IMR-90 (cell line): ENCODE measurements around the gene NPHP4. TPM values are rescaled to one million over a fixed set of nuclear protein-coding genes. Genes with fewer than 3 reads are reported as not detected.

Experiments used
- ATAC-seq: fragments of 200-7000 bp; cut with Tn5 transposase; 2 replicates; pipeline ENCODE4 v1.9.1; 2020; ENCODE audit warnings: low read depth, mild to moderate bottlenecking, moderate library complexity
- Bru-seq: library from RNA; stranded (reverse); fragments of 400-500 nt; gene quantifications from one replicate; lab custom pipeline; 2021; lab: Mats Ljungman, UMichigan
- BruChase-seq, 2 experiments: library from RNA; stranded (reverse); fragments of 400-500 nt; gene quantifications; one replicate each; lab custom pipeline; 2021; lab: Mats Ljungman, UMichigan
- BruUV-seq: library from RNA; stranded (reverse); fragments of 400-500 nt; replicated peaks from 2 replicates; lab custom pipeline; 2021; lab: Mats Ljungman, UMichigan
- CTCF ChIA-PET: fragments of 300-600 bp; formaldehyde crosslinking; extraction: SDS; loops from one replicate; lab custom pipeline; 2021; ENCODE audit warnings: antibody characterized with exemption; lab: Yijun Ruan, JAX
- POLR2A ChIA-PET: fragments of 300-600 bp; sonication (Branson Sonifier 250); formaldehyde crosslinking; loops from one replicate; lab custom pipeline; 2022; ENCODE audit warnings: antibody characterized with exemption; ENCODE audit not compliant: unreplicated experiment; lab: Charles Lee
- DNase-seq: peaks from one replicate; pipeline ENCODE4 v3.0.0; 2013
- H2AFZ ChIP-seq: replicated peaks from 2 replicates; pipeline ENCODE3; 2013; ENCODE audit warnings: low read length, mild to moderate bottlenecking; ENCODE audit not compliant: poor library complexity
- H2AK5ac ChIP-seq: 2 replicates; pipeline ENCODE4 v1.6.1; 2013; ENCODE audit warnings: low read depth, low read length, inconsistent platforms
- H2AK9ac ChIP-seq: replicated peaks from 2 replicates; pipeline ENCODE3; 2013; ENCODE audit warnings: mild to moderate bottlenecking, low read depth, low read length, moderate library complexity; ENCODE audit not compliant: poor library complexity
- H2BK120ac ChIP-seq: 2 replicates; pipeline ENCODE4 v1.6.1; 2013; ENCODE audit warnings: low read depth, low read length, inconsistent platforms
- H2BK15ac ChIP-seq: 3 replicates; pipeline ENCODE4 v1.6.1; 2013; ENCODE audit warnings: low read depth, low read length, inconsistent platforms
- H2BK20ac ChIP-seq: 2 replicates; pipeline ENCODE4 v1.6.1; 2013; ENCODE audit warnings: low read depth, mild to moderate bottlenecking, inconsistent platforms, low read length, moderate library complexity
- H2BK5ac ChIP-seq: 2 replicates; pipeline ENCODE4 v1.6.1; 2013; ENCODE audit warnings: mild to moderate bottlenecking, low read depth, low read length, inconsistent platforms; ENCODE audit not compliant: poor library complexity, severe bottlenecking
- H3K14ac ChIP-seq: replicated peaks from 2 replicates; pipeline ENCODE4 v1.6.1; 2013; ENCODE audit warnings: low read depth, low read length, inconsistent platforms
- H3K18ac ChIP-seq: 2 replicates; pipeline ENCODE4 v1.6.1; 2013; ENCODE audit warnings: low read depth, low read length, control low read depth
- H3K23ac ChIP-seq: 2 replicates; pipeline ENCODE4 v1.6.1; 2013; ENCODE audit warnings: low read depth, low read length, inconsistent platforms
- H3K27ac ChIP-seq: 2 replicates; pipeline ENCODE4 v1.5.1; 2013; ENCODE audit warnings: mild to moderate bottlenecking, control low read depth, low read length; ENCODE audit not compliant: insufficient read depth
- H3K27me3 ChIP-seq: 2 replicates; pipeline ENCODE4 v1.6.1; 2013; ENCODE audit warnings: low read length; ENCODE audit not compliant: control insufficient read depth, insufficient read depth
- H3K36me3 ChIP-seq: 2 replicates; pipeline ENCODE4 v1.6.1; 2013; ENCODE audit warnings: low read length, mixed read lengths; ENCODE audit not compliant: control insufficient read depth, insufficient read depth
- H3K4ac ChIP-seq: 2 replicates; pipeline ENCODE4 v1.6.1; 2013; ENCODE audit warnings: low read depth, low read length, inconsistent platforms
- H3K4me1 ChIP-seq: 2 replicates; pipeline ENCODE4 v1.6.1; 2013; ENCODE audit warnings: low read length, mixed read lengths; ENCODE audit not compliant: control insufficient read depth, insufficient read depth
- H3K4me2 ChIP-seq: 2 replicates; pipeline ENCODE4 v1.6.1; 2013; ENCODE audit warnings: low read depth, mild to moderate bottlenecking, control low read depth, low read length, moderate library complexity
- H3K4me3 ChIP-seq: 2 replicates; pipeline ENCODE4 v1.5.1; 2013; ENCODE audit warnings: low read depth, mild to moderate bottlenecking, control low read depth, low read length, moderate library complexity; ENCODE audit not compliant: insufficient read depth
- H3K56ac ChIP-seq: 2 replicates; pipeline ENCODE4 v1.6.1; 2013; ENCODE audit warnings: low read length, inconsistent platforms; ENCODE audit not compliant: insufficient read depth; ENCODE audit errors: extremely low read depth
- H3K79me1 ChIP-seq, 2 experiments: 2 replicates each; pipeline ENCODE4 v1.6.1; 2013; ENCODE audit warnings: low read length in 2 of 2, inconsistent platforms in 1 of 2, low read depth in 1 of 2
- H3K9ac ChIP-seq: 2 replicates; pipeline ENCODE4 v1.6.1; 2013; ENCODE audit warnings: low read depth, low read length, control low read depth
- H3K9me1 ChIP-seq: 2 replicates; pipeline ENCODE4 v1.6.1; 2013; ENCODE audit warnings: low read length, inconsistent platforms; ENCODE audit not compliant: insufficient read depth
- H3K9me3 ChIP-seq: 2 replicates; pipeline ENCODE4 v1.6.1; 2013; ENCODE audit warnings: low read length; ENCODE audit not compliant: control insufficient read depth, insufficient read depth
- H4K20me1 ChIP-seq: 2 replicates; pipeline ENCODE4 v1.6.1; 2013; ENCODE audit warnings: low read length, inconsistent platforms; ENCODE audit not compliant: insufficient read depth
- H4K5ac ChIP-seq: 2 replicates; pipeline ENCODE4 v1.6.1; 2013; ENCODE audit warnings: mild to moderate bottlenecking, low read depth, low read length, control low read depth
- H4K8ac ChIP-seq, 2 experiments: 2 replicates each; pipeline ENCODE4 v1.6.1; 2013; ENCODE audit warnings: low read depth in 2 of 2, low read length in 2 of 2, control low read depth in 1 of 2, inconsistent platforms in 1 of 2
- H4K91ac ChIP-seq: 2 replicates; pipeline ENCODE4 v1.6.1; 2013; ENCODE audit warnings: low read depth, low read length, inconsistent platforms; ENCODE audit not compliant: insufficient read depth
- BHLHE40 ChIP-seq: fragments of 150-350 bp; IDR thresholded peaks from 2 replicates; pipeline ENCODE4 v1.6.1; 2016; ENCODE audit warnings: mild to moderate bottlenecking, low read depth, low read length
- CHD1 ChIP-seq: IDR thresholded peaks from 2 replicates; pipeline ENCODE4 v1.6.1; 2012; ENCODE audit warnings: low read depth, low read length, improper control_type of control experiment
- ELK1 ChIP-seq: fragments of 150-350 bp; IDR thresholded peaks from 2 replicates; pipeline ENCODE4 v1.6.1; 2016; ENCODE audit warnings: low read depth, mild to moderate bottlenecking, low read length, moderate library complexity, borderline replicate concordance
- FOS ChIP-seq: fragments of 150-350 bp; IDR thresholded peaks from 2 replicates; pipeline ENCODE4 v1.6.1; 2016; ENCODE audit warnings: low read depth, low read length
- MXI1 ChIP-seq: IDR thresholded peaks from 2 replicates; pipeline ENCODE4 v1.6.1; 2012; ENCODE audit warnings: low read depth, mild to moderate bottlenecking, low read length, moderate library complexity, borderline replicate concordance
- POLR2A ChIP-seq: IDR thresholded peaks from 2 replicates; pipeline ENCODE4 v1.6.1; 2012; ENCODE audit warnings: mild to moderate bottlenecking, low read depth, low read length
- RAD21 ChIP-seq: IDR thresholded peaks from 2 replicates; pipeline ENCODE4 v1.6.1; 2012; ENCODE audit warnings: low read length, improper control_type of control experiment
- RFX5 ChIP-seq: IDR thresholded peaks from 2 replicates; pipeline ENCODE4 v1.8.0; 2012; ENCODE audit warnings: low read depth, mild to moderate bottlenecking, low read length, moderate library complexity
- WGBS, 2 experiments: methylation state at CpG; one replicate each; pipeline versions ENCODE4 v1.1.5 to v1.1.7; 2013; ENCODE audit warnings: missing lambda C conversion rate in 2 of 2; ENCODE audit not compliant: insufficient read length in 1 of 2; ENCODE audit errors: extremely low coverage in 2 of 2; 5-methylcytosine and 5-hydroxymethylcytosine counted together
- dilution Hi-C: fragments of 300-500 bp; cut with HindIII; formaldehyde crosslinking; loops from one replicate; pipeline ENCODE4 v1.14.3; 2018; ENCODE audit warnings: low sequenced_read_pairs; ENCODE audit not compliant: unreplicated experiment
- in situ Hi-C: fragments of 300-500 bp; cut with MboI; formaldehyde crosslinking; loops from 3 replicates; pipeline ENCODE4 v1.14.3; 2019; ENCODE audit warnings: low sequenced_read_pairs, inconsistent platforms, mixed read lengths
- intact Hi-C: fragments of 100-400 bp; cut with micrococcal nuclease; formaldehyde crosslinking; loops from 2 replicates; pipeline ENCODE4 v1.10.0; 2022
- long read RNA-seq: library from polyadenylated mRNA; unstranded; transcript quantifications from one replicate; pipeline ENCODE4 v2.0.0, GENCODE V29; 2021; ENCODE audit not compliant: unreplicated experiment
- polyA plus RNA-seq, 3 experiments: library from polyadenylated mRNA; depleted of rRNA; stranded (reverse); fragments of >200 nt; gene quantifications; 2 replicates each; pipeline ENCODE4 v1.2.3, GENCODE V29; 2012; ENCODE audit warnings: low replicate concordance in 1 of 3
- total RNA-seq: library from RNA; depleted of rRNA; stranded (reverse); fragments of >200 nt; gene quantifications from 2 replicates; pipeline ENCODE4 v1.2.3, GENCODE V29; 2012; rRNA removed
- TF ChIP-seq, protein P1 (sequence below): fragments of 150-350 bp; IDR thresholded peaks from 2 replicates; pipeline ENCODE4 v1.6.1; 2017; ENCODE audit warnings: mild to moderate bottlenecking, antibody characterized with exemption, low read length, low read depth
- TF ChIP-seq, protein P2 (sequence below): conservative IDR thresholded peaks from 2 replicates; pipeline ENCODE4 v1.5.1; 2012; ENCODE audit warnings: mild to moderate bottlenecking, low read depth, low read length, improper control_type of control experiment

NPHP4 gene
- 1.4 and 2.0 TPM in 2 replicates for total RNA-seq
- 5.5 and 5.8 TPM in 2 replicates for polyA plus RNA-seq (2012; rRNA removed)
- polyA plus RNA-seq (2012; cell fraction: cytosol; rRNA removed) = 2.2 and 4.1 TPM in 2 replicates
- polyA plus RNA-seq (2012; cell fraction: nucleus; rRNA removed; ENCODE audit: low replicate concordance) = 20.1 and 40.5 TPM in 2 replicates
- Bru-seq, nascent RNA = percentile 54 among the genes with signal in this experiment
- percentile 49 among the genes with signal in this experiment for BruChase-seq, experiment 1, labeled RNA remaining after a 6-hour chase
- percentile 58 among the genes with signal in this experiment for BruChase-seq, experiment 2, labeled RNA remaining after a 2-hour chase
- long read RNA-seq, partial matches to known transcripts = 3 of 9 reads
- long read RNA-seq, other reads (novel, unspliced or antisense) = 6 of 9 reads

DNA sequence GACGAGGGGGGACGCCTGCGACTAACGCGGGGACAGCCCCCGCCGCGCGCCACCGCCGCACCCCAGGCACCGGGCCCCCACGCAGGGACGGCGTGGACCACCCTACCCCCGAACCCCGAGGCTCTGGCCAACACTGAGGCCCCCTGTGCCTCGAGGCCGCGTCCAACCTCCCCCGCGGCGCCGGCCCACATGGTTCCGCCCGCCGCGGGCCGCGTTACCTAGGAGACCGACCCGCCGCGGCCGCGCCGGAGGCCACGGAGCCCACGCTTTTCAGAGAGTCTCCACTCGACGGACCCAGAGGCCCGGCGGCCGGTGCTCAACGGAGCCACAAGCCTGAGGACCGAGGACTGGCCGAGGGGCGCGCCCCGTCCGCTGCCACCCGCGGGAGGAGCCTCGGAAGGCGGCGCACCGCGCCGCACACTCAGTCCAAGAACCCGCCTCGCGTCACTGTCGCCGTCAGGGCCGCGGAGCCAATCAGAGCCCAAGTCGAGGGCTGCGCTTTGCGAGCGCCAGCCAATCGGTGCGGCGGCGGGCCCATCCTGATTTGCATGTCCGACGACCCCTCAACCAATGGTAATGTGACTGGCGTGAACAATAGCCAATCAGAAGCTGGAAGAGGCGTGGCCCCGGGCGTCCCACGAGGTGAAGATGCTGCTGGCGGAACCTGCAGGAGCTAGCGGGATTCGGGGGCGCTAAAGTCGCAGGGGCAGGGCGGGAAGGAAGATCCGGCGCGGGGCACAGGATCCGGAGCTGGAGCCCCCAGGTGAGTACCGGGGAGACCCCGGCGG is at the start of gene NPHP4:
NPHP4 (minus strand) TSS at position 400 of the 788 bp plus-strand sequence. CDS start 6,136 bp downstream, outside the sequence.
- 0 out of 2 replicates have a peak within 1 kb of the TSS, but pooled peaks have one; percentile 7 for H3K14ac ChIP-seq
- ATAC-seq (peak; percentile 94), DNase-seq (peak; percentile 100)
- ChIA-PET POLR2A (no interaction called here), CTCF (interaction anchor here (0.6 to 1.1 kb wide), 3 partner anchors 11 to 98 kb away, joined by 3 read pairs; no protein-coding TSS in a partner anchor)
- H2AK5ac ChIP-seq = 0 out of 2 replicates have a peak within 1 kb of the TSS, but pooled peaks have one; percentile 39
- H2BK20ac ChIP-seq = no peak within 1 kb of the TSS
- H3K4me3 ChIP-seq = peak within 1 kb of the TSS; percentile 95
- peak within 1 kb of the TSS; percentile 84; the same call in 1 of the 2 replicates for H2BK120ac ChIP-seq
- no peaks in the 10 kb centered on the region for H4K20me1 ChIP-seq
- in situ Hi-C loops (no loop called here), intact Hi-C loops (no loop called here), dilution Hi-C loops (no loop called here)
- H3K27ac ChIP-seq = peak within 1 kb of the TSS; percentile 93
- no peaks in the 10 kb centered on the region for H3K9me1 ChIP-seq
- H3K23ac ChIP-seq = peak within 1 kb of the TSS; percentile 58; the same call in 1 of the 2 replicates
- peak within 1 kb of the TSS; percentile 96 for H3K4me2 ChIP-seq
- peaks cover 10% of the 10 kb centered on the region for H3K4me1 ChIP-seq
- H2BK15ac ChIP-seq = no peak within 1 kb of the TSS; the same call in 2 of the 3 replicates
- peak within 1 kb of the TSS; percentile 98 for H2AK9ac ChIP-seq
- H4K8ac ChIP-seq = peak within 1 kb of the TSS; percentile 20 to 61; a peak in 2 of 4 replicates
- H2BK5ac ChIP-seq = peak within 1 kb of the TSS; percentile 98
- peak within 1 kb of the TSS; percentile 66; the same call in 1 of the 2 replicates for H4K91ac ChIP-seq
- no TSS peak for BruUV-seq
- peak within 1 kb of the TSS; percentile 76 for H3K9ac ChIP-seq
- peak within 1 kb of the TSS; percentile 77 for H3K4ac ChIP-seq
- H4K5ac ChIP-seq = peak within 1 kb of the TSS; percentile 3; the same call in 1 of the 2 replicates
- no peak within 1 kb of the TSS for H3K56ac ChIP-seq
- no peaks in the 10 kb centered on the region for H3K36me3 ChIP-seq
- H3K27me3 ChIP-seq = no peaks in the 10 kb centered on the region
- no peak within 1 kb of the TSS for H3K18ac ChIP-seq
- TF ChIP-seq BHLHE40 (peak; percentile 93), RFX5 (0 out of 2 replicates have a peak, but pooled peaks have one; percentile 34), RAD21 (no peak), ELK1 (no peak), FOS (peak; percentile 80), CHD1 (peak; percentile 96; the same call in 1 of the 2 replicates), MXI1 (peak; percentile 83; the same call in 1 of the 2 replicates), POLR2A (peak; percentile 93)
- TF ChIP-seq, protein P1, sequence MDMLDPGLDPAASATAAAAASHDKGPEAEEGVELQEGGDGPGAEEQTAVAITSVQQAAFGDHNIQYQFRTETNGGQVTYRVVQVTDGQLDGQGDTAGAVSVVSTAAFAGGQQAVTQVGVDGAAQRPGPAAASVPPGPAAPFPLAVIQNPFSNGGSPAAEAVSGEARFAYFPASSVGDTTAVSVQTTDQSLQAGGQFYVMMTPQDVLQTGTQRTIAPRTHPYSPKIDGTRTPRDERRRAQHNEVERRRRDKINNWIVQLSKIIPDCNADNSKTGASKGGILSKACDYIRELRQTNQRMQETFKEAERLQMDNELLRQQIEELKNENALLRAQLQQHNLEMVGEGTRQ = peak; percentile 67
- TF ChIP-seq, protein P2, sequence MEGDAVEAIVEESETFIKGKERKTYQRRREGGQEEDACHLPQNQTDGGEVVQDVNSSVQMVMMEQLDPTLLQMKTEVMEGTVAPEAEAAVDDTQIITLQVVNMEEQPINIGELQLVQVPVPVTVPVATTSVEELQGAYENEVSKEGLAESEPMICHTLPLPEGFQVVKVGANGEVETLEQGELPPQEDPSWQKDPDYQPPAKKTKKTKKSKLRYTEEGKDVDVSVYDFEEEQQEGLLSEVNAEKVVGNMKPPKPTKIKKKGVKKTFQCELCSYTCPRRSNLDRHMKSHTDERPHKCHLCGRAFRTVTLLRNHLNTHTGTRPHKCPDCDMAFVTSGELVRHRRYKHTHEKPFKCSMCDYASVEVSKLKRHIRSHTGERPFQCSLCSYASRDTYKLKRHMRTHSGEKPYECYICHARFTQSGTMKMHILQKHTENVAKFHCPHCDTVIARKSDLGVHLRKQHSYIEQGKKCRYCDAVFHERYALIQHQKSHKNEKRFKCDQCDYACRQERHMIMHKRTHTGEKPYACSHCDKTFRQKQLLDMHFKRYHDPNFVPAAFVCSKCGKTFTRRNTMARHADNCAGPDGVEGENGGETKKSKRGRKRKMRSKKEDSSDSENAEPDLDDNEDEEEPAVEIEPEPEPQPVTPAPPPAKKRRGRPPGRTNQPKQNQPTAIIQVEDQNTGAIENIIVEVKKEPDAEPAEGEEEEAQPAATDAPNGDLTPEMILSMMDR = no peak; the same call in 1 of the 2 replicates
- peaks cover 8 to 13% of the 10 kb centered on the region in 2 experiments; a peak in 3 of 4 replicates for H3K79me1 ChIP-seq
- H2AFZ ChIP-seq = peak within 1 kb of the TSS; percentile 100
- WGBS, 2 experiments = 0% methylated on average over 36 of the region's 94 CpGs; no CpG with 5 or more reads in 1 of the 2 experiments
- H3K9me3 ChIP-seq = no peaks in the 10 kb centered on the region
